ENCODE data around the gene NSDHL.

DNA sequence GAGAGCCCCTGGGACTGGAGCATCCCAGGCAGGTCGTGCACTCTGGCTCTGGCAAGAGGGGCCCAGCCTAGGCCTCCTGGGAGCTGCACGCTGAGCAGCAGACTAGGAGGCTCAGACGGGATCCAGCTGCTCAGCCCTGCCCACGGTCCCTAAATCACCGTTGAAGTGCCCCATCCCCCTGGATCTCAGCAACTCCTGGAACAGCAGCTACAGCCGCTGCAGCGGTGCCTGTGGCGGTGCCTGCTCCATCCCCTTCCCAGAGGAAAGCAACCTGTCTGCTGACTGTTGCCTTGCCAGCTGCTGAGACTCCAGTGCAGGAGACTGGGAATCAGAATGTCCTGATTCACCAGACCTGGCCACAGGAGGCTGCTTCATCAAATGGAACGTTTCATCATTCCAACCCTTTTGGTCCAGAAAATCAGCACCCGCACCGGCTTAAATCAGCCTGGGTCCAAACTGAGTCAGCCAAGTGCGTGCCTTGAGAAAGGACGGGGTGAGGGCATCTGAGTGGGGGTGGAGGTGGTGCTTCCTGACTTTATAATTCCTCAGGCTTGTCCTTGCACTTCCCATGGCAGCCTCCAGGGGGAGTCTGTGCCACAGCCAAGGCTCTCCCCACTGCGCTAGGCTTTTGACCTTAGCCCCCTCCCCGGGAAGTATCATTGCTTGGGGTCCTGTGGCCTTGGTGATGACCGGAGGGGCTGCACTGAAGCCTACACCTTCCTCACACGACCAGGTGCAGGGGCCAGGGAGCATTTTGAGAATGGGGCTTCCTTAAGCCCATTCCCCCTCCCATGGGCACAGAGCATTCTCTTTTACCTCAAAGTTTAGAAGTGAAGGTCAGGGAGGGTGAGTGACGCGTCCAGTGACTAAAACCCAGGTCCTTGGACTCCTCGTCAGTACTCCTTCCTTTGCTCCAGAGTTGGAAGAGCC is 73.6 kb downstream of the NSDHL start:
- TF ChIP-seq, protein P1, sequence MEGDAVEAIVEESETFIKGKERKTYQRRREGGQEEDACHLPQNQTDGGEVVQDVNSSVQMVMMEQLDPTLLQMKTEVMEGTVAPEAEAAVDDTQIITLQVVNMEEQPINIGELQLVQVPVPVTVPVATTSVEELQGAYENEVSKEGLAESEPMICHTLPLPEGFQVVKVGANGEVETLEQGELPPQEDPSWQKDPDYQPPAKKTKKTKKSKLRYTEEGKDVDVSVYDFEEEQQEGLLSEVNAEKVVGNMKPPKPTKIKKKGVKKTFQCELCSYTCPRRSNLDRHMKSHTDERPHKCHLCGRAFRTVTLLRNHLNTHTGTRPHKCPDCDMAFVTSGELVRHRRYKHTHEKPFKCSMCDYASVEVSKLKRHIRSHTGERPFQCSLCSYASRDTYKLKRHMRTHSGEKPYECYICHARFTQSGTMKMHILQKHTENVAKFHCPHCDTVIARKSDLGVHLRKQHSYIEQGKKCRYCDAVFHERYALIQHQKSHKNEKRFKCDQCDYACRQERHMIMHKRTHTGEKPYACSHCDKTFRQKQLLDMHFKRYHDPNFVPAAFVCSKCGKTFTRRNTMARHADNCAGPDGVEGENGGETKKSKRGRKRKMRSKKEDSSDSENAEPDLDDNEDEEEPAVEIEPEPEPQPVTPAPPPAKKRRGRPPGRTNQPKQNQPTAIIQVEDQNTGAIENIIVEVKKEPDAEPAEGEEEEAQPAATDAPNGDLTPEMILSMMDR (IDR thresholded peaks at IDR 0.05; ENCODE audit: poor library complexity) = peak; percentile 53
- TF ChIP-seq EZH2 (IDR thresholded peaks at IDR 0.05; ENCODE audit: borderline replicate concordance) (no peak), EZH2phosphoT487 (IDR thresholded peaks at IDR 0.05; ENCODE audit: low read depth, severe bottlenecking, unreplicated experiment) (no peak)

Data from hepatocyte (in vitro differentiated cells).